Measurements from ENCODE around the gene VSTM1.

The VSTM1 gene

GRCh38 chr19:53993448-53993847 is 70.2 kb downstream of the VSTM1 start:
- Histone ChIP-seq H3K4me1 (ENCODE audit: control insufficient read depth in 1 of 2, insufficient read depth in 2 of 2, low read length in 2 of 2) (no peaks in the 10 kb centered on the region), H3K27me3 (ENCODE audit: control insufficient read depth in 1 of 2, insufficient read depth in 2 of 2, low read length in 2 of 2) (peaks cover 16 to 24% of the 10 kb centered on the region in 2 donors), H3K4me3 (ENCODE audit: low read depth in 1 of 2, low read length in 2 of 2) (no peak overlapping the region), H3K9ac (ENCODE audit: low read depth in 1 of 2, low read length in 2 of 2) (no peak overlapping the region), H3K27ac (ENCODE audit: low read depth, low read length) (no peak overlapping the region), H3K36me3 (ENCODE audit: control insufficient read depth in 1 of 2, insufficient read depth in 2 of 2, low read length in 2 of 2) (no peaks in the 10 kb centered on the region), H3K9me3 (ENCODE audit: control insufficient read depth in 1 of 2, low read length in 2 of 2) (no peaks in the 10 kb centered on the region)

GRCh38 chr19:53992815-53993214 is 70.9 kb downstream of the VSTM1 start:
- Histone ChIP-seq H3K36me3 (ENCODE audit: control insufficient read depth in 1 of 2, insufficient read depth in 2 of 2, low read length in 2 of 2) (no peaks in the 10 kb centered on the region), H3K4me3 (ENCODE audit: low read depth in 1 of 2, low read length in 2 of 2) (no peak overlapping the region), H3K27ac (ENCODE audit: low read depth, low read length) (no peak overlapping the region), H3K27me3 (ENCODE audit: control insufficient read depth in 1 of 2, insufficient read depth in 2 of 2, low read length in 2 of 2) (peaks cover 16 to 24% of the 10 kb centered on the region in 2 donors), H3K4me1 (ENCODE audit: control insufficient read depth in 1 of 2, insufficient read depth in 2 of 2, low read length in 2 of 2) (no peaks in the 10 kb centered on the region), H3K9me3 (ENCODE audit: control insufficient read depth in 1 of 2, low read length in 2 of 2) (no peaks in the 10 kb centered on the region), H3K9ac (ENCODE audit: low read depth in 1 of 2, low read length in 2 of 2) (no peak overlapping the region)

GRCh38 chr19:53992211-53992610 is 71.5 kb downstream of the VSTM1 start:
- H3K4me3 ChIP-seq (ENCODE audit: low read depth in 1 of 2, low read length in 2 of 2), result no peak overlapping the region
- H3K27me3 ChIP-seq (ENCODE audit: control insufficient read depth in 1 of 2, insufficient read depth in 2 of 2, low read length in 2 of 2), result peaks cover 19 to 24% of the 10 kb centered on the region in 2 donors
- no peak overlapping the region for H3K27ac ChIP-seq (ENCODE audit: low read depth, low read length)
- H3K9ac ChIP-seq (ENCODE audit: low read depth in 1 of 2, low read length in 2 of 2), result no peak overlapping the region
- H3K36me3 ChIP-seq (ENCODE audit: control insufficient read depth in 1 of 2, insufficient read depth in 2 of 2, low read length in 2 of 2), result no peaks in the 10 kb centered on the region
- no peaks in the 10 kb centered on the region for H3K4me1 ChIP-seq (ENCODE audit: control insufficient read depth in 1 of 2, insufficient read depth in 2 of 2, low read length in 2 of 2)
- H3K9me3 ChIP-seq (ENCODE audit: control insufficient read depth in 1 of 2, low read length in 2 of 2), result no peaks in the 10 kb centered on the region

GRCh38 chr19:53991224-53992113 is 72.2 kb downstream of the VSTM1 start, which contains the start of gene CACNG6:
Gene CACNG6 (plus strand): TSS chr19:53991637. CDS start chr19:53992878, 1,241 bp downstream.
- Histone ChIP-seq H3K4me1 (ENCODE audit: control insufficient read depth in 1 of 2, insufficient read depth in 2 of 2, low read length in 2 of 2) (no peaks in the 10 kb centered on the region), H3K27me3 (ENCODE audit: control insufficient read depth in 1 of 2, insufficient read depth in 2 of 2, low read length in 2 of 2) (peaks cover 19 to 24% of the 10 kb centered on the region in 2 donors), H3K36me3 (ENCODE audit: control insufficient read depth in 1 of 2, insufficient read depth in 2 of 2, low read length in 2 of 2) (no peaks in the 10 kb centered on the region), H3K9me3 (ENCODE audit: control insufficient read depth in 1 of 2, low read length in 2 of 2) (no peaks in the 10 kb centered on the region), H3K27ac (ENCODE audit: low read depth, low read length) (no peak within 1 kb of the TSS), H3K4me3 (ENCODE audit: low read depth in 1 of 2, low read length in 2 of 2) (peak within 1 kb of the TSS in 1 of 2 donors; percentile 16), H3K9ac (ENCODE audit: low read depth in 1 of 2, low read length in 2 of 2) (no peak within 1 kb of the TSS)

Measured in duodenal mucosa (tissue), 2 donors.